NCI-H1930 (cell line): ENCODE data around the gene SCART1.
"Not testable (repeated sequence)": the region's sequence is repeated elsewhere in the genome, so short reads cannot be mapped to it uniquely, and the experiment has no call there.

Experiments used
- DNase-seq, 2 experiments: peaks; one replicate each; lab custom pipeline; 2025; lab: John Stamatoyannopoulos, UW

SCART1 gene

DNA sequence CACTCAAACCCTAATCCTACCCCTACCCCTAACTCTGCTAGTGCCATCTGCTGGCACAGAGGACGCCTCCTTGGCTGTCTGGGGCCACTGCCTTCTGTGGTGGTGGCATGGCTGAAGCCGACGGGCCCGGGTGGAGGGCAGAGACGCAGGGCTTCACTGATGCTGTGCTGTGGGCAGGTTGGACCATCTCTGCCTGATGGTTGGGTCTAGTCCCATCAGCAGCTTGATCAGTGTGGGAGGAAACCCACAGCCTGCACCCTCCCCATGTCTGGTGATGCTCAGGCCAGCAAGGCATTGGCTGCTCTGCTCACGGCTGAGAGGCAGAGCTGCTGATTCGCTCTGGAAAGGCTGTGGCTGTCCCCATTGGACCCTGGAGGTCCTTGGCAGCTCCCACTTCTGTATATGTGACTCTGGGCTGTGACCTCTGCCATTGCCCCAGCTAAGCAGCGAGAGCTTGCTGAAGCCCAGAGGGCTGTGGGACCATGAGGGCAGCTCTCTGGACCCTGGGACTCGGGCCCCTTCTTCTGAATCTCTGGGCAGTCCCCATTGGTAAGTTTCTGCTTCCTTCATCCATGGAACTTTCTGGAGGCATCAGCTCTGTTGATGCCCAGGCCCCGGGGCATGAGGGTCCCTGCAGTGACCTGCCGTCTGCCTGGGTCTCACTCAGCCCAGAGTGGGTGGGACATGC lies at the start of gene SCART1:
Gene SCART1 (plus strand): TSS at position 430 of the 688 bp plus-strand sequence. CDS start 53 bp downstream, at position 483.
- DNase-seq, result no peak

DNA sequence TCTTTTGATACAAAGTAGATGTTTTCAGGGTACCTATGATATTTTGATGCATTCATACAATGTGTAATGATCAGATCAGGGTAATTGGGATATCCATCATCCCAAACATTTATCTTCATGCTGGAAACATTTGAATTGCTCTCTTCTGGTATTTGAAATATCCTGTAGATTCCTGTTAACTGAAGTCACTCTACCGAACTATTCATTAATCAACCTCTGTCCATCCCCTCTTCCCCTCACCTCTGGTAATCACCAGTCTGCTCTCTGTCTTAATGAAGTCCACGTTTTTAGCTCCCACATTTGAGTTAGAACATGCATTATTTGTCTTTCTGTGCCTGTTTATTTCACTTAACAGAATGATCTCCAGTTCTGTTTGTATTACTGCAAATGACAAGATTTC lies 48.5 kb upstream of the SCART1 start:
- DNase-seq, result no peak

DNA sequence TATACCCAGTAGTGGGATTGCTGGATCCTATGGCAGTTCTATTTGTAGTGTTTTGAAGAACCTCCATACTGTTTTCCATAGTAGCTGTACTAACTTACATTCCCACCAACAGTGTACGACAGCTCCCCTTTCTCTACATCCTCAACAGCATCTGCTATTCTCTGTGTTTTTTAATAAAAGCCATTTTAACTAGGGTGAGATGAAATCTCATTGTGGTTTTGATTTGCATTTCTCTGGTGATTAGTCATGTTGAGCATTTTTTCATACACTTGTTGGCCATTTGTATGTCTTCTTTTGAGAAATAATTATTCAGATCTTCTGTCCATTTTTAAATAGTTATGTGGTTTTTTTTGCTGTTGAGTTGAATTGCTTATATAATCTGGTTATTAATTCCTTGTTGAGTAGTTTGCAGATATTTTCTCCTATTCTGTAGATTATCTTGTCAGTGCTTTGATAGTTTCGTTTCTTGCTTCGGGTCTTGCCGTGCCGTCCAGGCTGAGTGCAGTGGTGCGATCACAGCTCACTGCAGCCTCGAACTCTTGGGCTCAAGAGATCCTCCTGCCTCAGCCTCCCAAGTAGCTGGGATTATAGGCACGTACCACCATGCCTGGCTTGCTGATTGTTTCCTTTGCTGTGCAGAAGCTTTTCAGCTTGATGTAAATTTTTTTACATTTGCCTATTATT lies 47.8 kb upstream of the SCART1 start:
- no peak for DNase-seq

DNA sequence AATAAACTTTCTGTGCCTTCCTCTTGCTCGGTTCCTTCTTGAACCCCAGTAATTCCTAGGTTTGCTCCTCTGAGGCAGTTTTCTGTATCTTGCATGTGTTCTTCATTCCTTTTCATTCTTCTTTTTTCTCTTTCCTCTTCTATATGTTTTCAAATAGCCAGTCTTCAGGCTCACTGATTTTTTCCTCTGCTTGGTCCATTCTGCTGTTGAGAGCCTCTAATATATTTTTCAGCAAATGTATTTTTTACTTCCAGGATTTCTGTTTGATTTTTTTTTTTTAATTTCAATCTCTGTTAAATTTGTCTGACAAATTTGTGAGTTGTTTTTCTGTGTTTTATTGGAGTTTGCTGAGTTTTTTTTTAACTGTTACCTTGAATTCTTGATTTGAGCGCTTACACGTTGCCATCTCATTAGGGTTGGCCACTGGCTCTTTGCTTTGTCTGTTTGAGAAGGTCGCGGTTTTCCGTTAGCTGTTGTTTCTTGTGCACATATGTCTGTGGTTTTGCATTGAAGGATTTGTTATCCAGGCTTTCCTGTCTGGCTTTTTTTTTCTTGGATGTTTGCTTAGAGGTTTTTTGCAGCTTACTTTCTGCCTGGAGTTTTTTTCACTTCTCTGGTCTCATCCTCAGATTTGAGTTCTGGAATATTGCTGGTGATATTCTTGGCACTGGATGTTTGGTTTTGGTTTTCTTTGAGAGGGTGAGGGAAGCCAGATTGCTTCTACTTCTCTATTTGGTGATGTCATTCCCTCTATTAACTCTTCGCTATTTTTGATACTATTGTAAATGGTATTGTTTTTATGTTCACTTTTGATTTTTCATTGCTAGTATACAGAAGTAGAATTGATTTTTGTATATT lies 42.0 kb upstream of the SCART1 start:
- DNase-seq, result no peak

DNA sequence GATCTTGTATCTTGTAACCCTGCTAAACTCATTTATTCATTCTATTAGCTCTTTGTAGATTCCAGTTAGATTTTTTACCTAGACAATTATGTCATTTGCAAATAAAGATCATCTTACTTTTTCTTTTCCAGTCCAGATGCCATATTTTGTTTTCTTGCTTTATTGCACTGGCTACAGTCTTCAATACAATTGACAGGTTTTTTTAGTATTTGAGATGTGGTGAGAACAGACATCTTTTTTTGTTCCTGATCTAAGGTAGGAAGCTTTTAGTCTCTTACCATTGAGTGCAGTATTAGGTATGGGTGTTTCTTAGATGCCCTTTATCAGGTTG lies 41.4 kb upstream of the SCART1 start:
- DNase-seq, result no peak

DNA sequence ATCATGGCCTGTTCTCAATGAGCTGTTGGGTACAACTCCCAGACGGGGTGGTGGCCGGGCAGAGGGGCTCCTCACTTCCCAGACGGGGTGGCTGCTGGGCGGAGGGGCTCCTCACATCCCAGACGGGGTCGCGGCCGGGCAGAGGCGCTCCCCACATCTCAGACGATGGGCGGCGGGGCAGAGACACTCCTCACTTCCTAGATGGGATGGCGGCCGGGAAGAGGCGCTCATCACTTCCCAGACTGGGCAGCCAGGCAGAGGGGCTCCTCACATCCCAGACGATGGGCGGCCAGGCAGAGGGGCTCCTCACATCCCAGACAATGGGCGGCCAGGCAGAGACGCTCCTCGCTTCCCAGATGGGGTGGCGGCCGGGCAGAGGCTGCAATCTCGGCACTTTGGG lies 39.3 kb upstream of the SCART1 start:
- not testable (repeated sequence) for DNase-seq

DNA sequence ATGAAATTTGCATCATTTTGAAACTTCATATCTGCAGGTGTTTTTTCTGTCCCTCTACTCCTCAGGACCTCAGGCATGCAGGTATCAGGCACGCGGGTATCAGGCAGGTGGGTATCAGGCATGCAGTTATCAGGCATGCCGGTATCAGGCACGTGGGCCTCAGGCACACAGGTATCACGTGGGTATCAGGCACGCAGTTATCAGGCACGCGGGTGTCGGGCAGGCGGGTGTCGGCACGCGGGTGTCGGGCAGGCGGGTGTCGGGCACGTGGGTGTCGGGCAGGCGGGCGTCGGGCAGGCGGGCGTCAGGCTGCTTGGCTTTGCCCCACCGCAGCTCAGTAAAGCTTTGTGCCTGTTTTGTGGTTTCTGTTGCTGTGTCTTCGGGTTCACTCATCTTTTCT lies 38.0 kb upstream of the SCART1 start:
- no peak for DNase-seq

DNA sequence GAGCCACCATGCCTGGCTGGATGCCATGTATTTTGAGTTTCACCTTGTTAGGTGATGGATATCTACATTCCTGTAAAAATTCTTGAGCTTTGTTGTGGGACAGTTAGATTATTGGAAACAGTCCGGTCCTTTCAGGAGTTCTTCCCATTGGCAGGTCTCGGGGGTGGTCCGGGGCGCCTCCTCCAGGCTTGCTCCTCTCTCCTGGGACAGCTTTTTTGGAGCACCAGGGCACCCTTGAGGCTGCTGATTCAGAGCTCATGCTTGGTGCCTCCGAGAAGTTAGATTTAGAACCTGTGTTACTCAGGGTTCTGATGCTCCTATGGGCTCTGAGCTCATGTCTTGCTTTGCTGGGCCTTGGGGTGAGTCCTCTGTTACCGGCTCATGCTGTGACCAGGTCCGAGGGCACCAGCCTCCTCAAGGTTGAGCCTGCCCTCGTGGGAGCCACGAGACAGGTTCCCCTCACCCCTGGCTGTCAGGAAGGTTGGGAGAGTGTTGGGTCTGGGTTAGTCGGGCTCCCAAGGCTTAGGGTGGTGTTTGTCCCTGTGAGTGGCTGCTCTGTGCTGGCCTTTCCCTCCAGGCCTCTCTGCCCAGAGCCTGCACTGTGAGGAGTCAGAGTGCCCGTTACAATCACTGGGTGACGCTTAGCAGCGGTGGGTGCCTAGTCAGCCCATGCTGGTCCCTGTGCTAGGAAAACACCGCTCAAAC lies 35.3 kb upstream of the SCART1 start:
- no peak for DNase-seq

DNA sequence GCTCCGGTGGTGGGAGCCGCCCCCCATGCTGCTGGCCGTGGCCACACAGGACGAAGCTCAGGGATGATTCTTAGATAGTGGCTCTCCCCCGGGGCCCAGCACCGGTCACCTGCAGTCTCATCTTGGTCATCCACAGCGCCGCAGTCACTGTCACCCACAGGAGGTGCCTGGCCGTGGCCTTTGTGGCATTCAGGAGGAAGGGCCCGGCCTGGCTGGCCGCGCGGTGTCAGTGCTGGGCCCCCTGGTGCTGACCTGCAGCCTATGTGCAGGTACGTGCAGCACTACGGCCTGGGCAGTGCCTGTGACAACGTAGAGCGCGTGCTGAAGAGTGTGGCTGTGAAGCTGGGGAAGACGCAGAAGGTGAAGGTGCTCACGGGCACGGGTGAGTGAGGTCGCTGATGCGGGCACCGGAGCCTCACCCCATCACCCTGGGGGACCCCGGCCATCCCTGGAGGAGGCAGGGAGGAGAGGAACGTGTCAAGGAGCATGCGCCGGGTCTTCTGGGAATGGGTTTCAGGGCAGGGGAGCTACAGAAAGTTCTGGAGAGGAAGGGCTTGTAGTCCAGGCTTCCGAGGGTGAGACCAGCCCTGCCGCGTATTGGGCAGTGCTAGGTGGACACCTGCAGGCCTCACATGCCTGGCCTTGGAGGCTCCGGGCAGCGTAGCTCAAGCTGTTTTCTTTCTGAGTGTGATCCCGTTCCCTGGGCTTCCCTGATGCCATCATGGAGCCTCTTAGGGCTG lies 34.4 kb upstream of the SCART1 start:
- DNase-seq, result no peak

DNA sequence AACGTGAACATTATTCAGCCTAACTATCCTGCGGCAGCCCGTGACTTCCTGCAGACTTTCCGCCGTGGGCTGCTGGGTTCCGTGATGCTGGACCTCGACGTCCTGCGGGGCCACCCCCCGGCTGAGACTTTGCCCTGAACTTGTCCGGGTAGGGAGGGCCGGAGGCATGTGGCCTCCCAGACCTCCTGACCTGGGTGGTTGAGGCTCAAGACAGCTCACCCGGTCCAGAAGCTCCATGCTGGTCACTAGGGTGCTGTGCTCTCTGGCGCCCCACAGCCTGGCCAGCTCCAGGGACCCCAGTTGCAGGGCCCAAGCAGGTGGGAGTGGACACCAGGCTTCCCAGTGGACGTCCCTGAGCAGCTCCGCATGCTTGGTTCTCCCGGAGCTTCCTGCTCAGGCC lies 33.7 kb upstream of the SCART1 start:
- no peak for DNase-seq

DNA sequence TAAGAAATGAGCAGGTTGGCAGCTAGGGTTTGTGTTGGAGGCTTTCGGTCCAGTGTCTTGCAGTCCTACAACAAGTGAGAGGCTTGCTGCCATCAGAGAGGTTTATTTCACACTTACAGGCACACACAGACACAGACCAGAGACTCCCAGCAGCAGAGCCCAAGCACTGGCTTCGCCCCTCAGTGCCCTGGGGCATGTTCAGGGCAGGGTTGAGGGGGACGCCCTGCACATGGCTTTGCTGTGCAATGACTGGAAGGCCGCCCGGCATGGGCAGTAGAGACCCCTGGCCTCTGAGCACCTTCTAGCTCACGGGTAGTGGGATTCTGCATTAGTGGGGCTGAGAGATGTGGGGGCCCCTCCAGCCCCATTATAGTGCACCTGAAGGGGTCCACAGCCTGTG lies 33.2 kb upstream of the SCART1 start:
- no peak for DNase-seq

DNA sequence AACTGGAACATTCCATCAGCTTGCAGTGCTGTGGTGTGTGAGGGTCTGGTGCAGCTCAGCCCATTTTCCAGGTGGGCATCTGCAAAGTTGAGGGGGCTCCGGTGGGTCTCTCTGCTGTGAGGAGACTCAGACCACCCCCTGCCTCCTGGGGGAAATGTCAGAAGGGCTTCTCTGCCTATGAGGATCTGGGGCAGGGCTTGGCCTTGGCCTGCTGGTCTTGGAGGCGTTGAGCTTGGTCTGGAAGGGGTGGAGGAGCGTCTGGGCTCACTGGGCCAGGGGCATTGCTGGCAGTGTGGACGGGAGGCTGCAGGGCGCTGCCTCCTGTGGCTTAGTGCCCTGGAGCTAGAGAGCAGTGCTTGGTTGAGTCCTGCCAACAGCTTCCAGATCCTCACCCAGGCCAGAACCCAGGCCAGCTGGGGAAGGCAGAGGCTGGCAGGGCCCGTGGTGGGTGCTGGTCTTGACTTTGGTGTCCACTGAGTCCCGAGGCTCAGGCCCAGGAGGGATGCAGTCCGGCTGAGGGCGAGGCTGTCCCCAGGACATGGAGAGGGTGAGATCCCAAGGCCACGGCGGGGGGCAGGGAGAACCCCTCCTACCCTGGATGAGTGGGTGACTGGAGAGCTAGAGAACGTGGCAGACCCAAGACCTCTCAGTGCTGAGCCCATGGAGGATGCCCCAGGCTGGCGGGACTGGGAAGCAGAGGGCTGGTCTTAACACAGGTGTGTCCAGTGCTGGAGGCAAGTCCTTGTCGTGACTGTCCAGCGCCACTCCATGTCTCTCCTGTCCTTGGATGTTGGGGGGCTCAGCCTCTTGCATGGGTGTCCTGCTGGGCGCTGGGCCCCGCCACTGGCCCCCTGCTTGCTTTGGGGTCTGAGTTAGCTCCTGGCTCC lies 32.2 kb upstream of the SCART1 start:
- no peak for DNase-seq

DNA sequence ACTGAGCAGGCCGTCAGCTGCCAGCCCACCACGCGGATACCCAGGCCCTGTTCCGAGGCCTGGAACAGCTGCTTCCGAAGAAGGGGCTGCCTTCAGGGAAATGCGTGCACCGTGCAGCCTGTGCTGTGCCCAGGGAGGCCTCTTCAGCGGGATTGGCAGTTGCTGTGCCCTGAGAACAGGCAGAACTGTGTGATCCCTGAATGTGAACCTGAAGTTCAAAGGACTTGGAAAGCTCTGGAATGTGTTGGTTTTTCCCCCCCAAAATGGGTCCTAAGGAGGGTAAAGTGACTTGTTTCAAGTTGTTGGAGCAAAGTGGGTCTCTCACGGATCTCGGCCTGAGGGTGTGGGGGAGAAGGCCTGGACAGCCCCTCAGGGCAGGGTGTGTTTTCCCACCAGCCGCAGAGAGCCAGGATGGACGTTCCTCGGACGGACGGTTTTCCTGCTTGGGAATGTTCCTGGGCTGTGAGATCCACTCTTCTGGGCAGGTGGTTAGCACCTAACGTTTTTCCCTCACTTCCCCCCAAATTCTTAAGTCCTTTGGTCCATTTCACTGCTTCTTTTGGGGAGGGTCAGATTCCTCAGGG lies 31.4 kb upstream of the SCART1 start:
- no peak for DNase-seq

DNA sequence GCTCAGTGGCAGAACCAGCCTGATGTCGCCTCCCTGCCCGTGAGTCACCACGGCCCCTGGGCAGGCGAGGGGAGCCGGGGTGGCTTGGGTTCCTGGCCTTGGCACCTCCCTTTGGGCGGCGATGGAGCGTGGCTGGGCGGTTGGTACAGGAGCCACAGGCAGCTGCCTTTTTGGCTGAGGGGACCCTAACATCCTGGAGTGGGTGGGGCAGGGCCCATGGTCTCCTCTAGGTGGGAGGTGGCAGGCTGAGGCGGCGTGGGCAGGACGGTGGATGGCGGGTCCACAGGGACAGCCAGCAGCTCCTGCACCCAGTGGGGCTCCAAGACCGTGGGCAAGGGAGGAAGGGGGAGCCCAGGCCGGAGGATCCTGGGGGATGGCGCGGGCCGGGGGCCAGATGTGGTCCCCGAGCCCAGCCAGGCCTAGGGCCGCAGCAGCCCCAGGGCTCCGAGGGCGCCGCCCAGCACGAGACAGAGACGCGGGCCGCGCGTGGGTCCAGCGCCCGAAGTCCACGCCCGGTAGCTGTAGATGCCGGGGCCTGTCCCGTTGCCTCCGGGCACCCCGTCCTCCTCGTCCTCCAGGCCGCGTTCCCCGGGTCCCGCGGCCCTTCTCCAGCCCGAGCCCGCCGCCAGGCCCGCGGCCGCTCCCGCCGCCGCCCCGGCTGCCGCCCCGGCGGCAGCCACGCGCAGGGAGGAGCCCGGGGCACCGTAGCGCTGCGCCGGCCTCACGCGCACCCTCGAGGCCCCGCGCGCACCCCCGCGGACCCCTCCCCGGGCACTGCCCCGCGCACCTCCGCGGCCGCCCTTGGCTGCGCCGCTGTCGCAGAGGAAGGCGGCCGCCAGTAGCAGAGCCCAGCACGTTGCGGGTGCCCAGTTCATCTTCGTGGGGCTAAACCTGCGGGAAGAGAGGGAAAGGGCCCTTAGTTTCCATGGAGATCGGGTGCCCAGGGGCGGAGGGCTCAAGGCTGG lies 30.7 kb upstream of the SCART1 start:
- no peak for DNase-seq

DNA sequence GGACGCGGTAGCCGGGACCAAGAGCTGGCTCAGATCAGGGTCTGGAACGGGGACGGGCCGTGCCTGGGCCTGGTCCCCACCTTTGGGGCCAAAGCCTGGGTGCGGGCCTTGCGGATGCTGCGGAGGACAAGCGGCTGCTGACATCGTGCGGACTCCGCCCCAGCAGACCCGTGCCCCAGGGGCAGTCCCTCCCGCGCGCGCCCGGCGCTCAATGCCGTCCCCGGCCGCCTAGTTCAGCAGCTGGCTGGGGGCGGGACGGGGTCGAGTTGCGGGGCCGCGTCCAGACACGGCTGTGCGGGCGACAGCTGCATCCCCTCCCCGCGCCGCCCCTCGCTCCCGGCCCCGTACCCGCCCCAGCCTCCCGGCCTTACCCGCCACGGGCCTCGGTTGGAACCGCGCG lies 29.6 kb upstream of the SCART1 start:
- DNase-seq, result not testable (repeated sequence)

DNA sequence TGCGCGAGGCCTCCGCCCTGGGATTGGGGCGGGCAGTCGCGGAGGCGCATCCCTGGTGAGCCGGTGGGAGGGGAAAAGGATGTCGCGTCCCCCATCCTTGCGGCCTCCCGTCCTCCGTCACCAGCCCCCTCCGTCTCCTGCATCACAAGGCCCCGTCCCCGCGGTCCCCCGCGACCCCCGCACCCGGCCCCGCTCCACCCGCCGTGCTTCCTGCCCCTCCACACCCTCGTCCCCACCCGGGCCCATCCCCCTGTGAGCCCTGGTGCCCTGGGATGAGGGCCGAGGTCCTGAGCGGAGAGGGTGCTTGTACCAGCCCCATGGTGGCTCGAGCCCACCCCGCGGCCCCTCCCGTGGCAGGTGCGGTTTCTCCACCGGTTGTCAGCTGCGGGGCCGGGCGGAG lies 29.1 kb upstream of the SCART1 start, which contains the start of gene SPRN:
Gene SPRN (minus strand): TSS at position 25 of the 400 bp plus-strand sequence. CDS start 944 bp downstream, outside the sequence.
- DNase-seq, result not testable (repeated sequence)

DNA sequence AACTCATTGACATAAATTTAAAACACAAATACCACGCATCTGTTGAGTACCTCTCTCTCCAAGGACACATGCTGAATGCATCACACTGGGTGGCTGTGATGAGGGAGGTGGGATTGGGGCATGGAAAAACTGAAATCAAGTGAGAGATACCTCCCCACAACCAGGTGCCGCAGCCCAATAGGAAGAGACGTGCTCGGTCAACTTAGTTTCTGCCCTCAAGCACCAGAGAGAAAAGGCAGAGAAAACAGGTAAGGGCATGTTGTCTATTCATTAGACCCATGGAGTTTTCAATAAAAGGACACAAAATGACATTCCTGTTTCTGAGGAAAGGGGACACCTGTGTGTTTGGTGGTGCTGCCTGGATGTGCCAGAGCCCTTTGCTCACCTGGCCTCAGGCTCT lies 24.2 kb upstream of the SCART1 start:
- DNase-seq, result not testable (repeated sequence)

DNA sequence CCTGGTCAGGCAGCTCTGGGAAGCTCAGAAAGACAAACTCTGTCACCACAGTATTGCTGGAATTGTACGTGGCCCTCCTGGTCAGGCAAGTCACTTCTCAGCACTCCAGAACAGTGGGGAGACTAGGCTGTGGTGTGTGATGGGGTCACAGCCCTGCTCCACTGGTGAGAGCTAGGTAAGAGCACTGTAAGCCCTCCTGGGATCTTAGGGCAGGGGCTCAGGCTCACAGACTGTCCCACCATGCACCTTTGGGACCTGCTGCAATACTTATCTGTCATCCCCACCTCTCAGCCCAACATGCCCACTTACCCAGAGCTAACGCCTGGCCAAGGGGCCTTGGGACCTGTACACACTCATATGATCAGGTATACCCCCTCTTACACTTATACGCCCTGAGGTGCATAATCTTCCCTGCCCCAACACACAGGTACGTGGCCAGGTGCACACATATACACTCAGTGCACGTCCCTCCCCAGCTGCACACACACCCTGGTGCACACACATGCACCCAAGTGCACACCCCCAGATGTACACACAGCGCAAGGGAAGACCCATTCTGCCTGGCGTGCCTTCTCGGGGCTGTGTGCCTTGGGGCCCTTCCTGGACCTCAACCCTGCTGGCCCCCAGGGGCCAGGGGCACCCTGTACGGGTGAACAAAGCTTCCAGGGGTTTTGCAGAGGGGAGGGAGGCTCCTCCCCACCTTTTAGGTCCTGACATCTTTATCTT lies 21.7 kb upstream of the SCART1 start:
- not testable (repeated sequence) for DNase-seq
